ENCODE data around the gene SHANK2. TPM values are rescaled to one million over a fixed set of nuclear protein-coding genes. Genes with fewer than 3 reads are reported as not detected.

The SHANK2 gene
- total RNA-seq, 2 experiments from 2014 or later = not detected

DNA sequence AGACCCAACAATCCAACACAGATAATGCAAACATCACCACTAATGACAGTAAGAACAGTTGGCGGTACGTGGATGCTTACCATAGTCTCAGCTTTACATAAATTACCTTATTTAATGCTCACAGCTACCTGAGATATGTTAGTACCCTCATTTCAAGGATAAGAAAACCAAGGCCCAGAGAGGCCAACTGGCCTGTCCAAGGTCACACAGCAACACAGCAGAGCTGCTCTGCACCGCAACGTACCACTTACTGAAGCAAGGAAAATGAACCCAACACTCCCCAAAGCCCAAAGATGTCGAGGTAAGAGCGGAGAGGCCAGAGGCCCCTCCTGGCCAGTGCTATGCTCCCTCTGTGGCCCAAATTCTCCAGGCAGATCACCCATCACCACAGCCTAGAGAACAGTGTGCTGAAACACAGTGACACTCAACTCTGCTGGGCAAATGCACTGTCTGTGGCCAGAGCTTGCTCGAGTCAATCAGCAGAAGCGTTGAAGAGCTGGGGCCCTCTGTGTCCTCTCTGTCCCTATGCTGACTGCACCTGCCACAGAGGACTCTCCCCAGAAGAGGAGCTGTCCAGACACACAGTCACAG is 14.0 kb downstream of the SHANK2 start:
- ChIA-PET POLR2A (interaction anchor here (0.8 kb wide), 1 partner anchor 8 kb away, joined by 3 read pairs; no protein-coding TSS in a partner anchor), CTCF (ENCODE audit: unreplicated experiment) (no interaction called here)
- Histone ChIP-seq H3K79me2 (ENCODE audit: insufficient read depth, low read depth, low read length) (no peaks in the 10 kb centered on the region), H2AFZ (ENCODE audit: low read length) (no peak overlapping the region), H3K9me3 (ENCODE audit: low read length) (no peaks in the 10 kb centered on the region), H4K20me1 (ENCODE audit: insufficient read depth, low read length) (no peaks in the 10 kb centered on the region), H3K4me2 (ENCODE audit: low read length) (no peak overlapping the region), H3K36me3 (ENCODE audit: insufficient read depth, low read length) (no peaks in the 10 kb centered on the region), H3K9me2 (ENCODE audit: insufficient read depth, low read length) (no peaks in the 10 kb centered on the region), H3K27ac (ENCODE audit: low read depth, low read length, poor library complexity, severe bottlenecking) (no peak overlapping the region), H3K4me3 (ENCODE audit: low read depth, low read length, poor library complexity, severe bottlenecking) (no peak overlapping the region), H3K4me1 (ENCODE audit: insufficient read depth, low read length, poor library complexity, severe bottlenecking) (no peaks in the 10 kb centered on the region)
- no peak for TF ChIP-seq EZH2phosphoT487 (IDR thresholded peaks at IDR 0.05; ENCODE audit: borderline replicate concordance, low read depth, low read length)
- TF ChIP-seq, protein P1, sequence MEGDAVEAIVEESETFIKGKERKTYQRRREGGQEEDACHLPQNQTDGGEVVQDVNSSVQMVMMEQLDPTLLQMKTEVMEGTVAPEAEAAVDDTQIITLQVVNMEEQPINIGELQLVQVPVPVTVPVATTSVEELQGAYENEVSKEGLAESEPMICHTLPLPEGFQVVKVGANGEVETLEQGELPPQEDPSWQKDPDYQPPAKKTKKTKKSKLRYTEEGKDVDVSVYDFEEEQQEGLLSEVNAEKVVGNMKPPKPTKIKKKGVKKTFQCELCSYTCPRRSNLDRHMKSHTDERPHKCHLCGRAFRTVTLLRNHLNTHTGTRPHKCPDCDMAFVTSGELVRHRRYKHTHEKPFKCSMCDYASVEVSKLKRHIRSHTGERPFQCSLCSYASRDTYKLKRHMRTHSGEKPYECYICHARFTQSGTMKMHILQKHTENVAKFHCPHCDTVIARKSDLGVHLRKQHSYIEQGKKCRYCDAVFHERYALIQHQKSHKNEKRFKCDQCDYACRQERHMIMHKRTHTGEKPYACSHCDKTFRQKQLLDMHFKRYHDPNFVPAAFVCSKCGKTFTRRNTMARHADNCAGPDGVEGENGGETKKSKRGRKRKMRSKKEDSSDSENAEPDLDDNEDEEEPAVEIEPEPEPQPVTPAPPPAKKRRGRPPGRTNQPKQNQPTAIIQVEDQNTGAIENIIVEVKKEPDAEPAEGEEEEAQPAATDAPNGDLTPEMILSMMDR (conservative IDR thresholded peaks at IDR 0.05; ENCODE audit: low read length) = no peak
- intact Hi-C loops (cut with micrococcal nuclease; ENCODE audit: unreplicated experiment) = no loop called here
- no TSS peak for BruUV-seq (replicated peaks)
- DNase-seq (ENCODE audit: low spot score) = no peak

DNA sequence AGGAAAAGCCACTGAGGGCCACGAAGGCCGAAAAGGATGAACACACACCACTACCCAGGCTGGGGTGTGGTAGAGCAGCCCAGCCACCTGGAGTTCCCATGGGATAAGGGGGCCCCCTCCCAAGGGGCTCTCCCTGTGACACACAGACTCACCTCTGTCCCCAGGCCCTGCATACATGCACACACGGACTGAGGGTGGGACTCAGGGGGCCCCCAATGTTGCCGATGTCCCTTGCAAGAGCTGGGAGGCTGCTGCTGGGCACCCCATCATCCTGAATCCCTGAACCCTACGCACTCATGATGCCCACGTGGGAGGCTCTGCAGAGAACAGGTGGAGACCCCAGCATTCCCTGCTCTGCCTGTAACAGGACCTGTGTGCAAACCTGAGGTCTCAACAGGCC is 14.5 kb downstream of the SHANK2 start:
- no peak overlapping the region for H3K4me3 ChIP-seq (ENCODE audit: low read depth, low read length, poor library complexity, severe bottlenecking)
- no peak for TF ChIP-seq EZH2phosphoT487 (IDR thresholded peaks at IDR 0.05; ENCODE audit: borderline replicate concordance, low read depth, low read length)
- TF ChIP-seq, protein P1 (conservative IDR thresholded peaks at IDR 0.05; ENCODE audit: low read length) = no peak
- no peaks in the 10 kb centered on the region for H3K79me2 ChIP-seq (ENCODE audit: insufficient read depth, low read depth, low read length)
- ChIA-PET POLR2A (no interaction called here), CTCF (ENCODE audit: unreplicated experiment) (no interaction called here)
- H3K4me2 ChIP-seq (ENCODE audit: low read length) = no peak overlapping the region
- no peak overlapping the region for H3K27ac ChIP-seq (ENCODE audit: low read depth, low read length, poor library complexity, severe bottlenecking)
- H2AFZ ChIP-seq (ENCODE audit: low read length) = no peak overlapping the region
- H3K36me3 ChIP-seq (ENCODE audit: insufficient read depth, low read length) = no peaks in the 10 kb centered on the region
- H3K9me3 ChIP-seq (ENCODE audit: low read length) = no peaks in the 10 kb centered on the region
- no peaks in the 10 kb centered on the region for H4K20me1 ChIP-seq (ENCODE audit: insufficient read depth, low read length)
- no peak for DNase-seq (ENCODE audit: low spot score)
- no peaks in the 10 kb centered on the region for H3K9me2 ChIP-seq (ENCODE audit: insufficient read depth, low read length)
- BruUV-seq (replicated peaks) = no TSS peak
- no peaks in the 10 kb centered on the region for H3K4me1 ChIP-seq (ENCODE audit: insufficient read depth, low read length, poor library complexity, severe bottlenecking)
- intact Hi-C loops (cut with micrococcal nuclease; ENCODE audit: unreplicated experiment) = no loop called here

- Histone ChIP-seq H3K4me1 (ENCODE audit: insufficient read depth, low read length, poor library complexity, severe bottlenecking) (no peaks in the 10 kb centered on the region), H3K36me3 (ENCODE audit: insufficient read depth, low read length) (no peaks in the 10 kb centered on the region), H3K79me2 (ENCODE audit: insufficient read depth, low read depth, low read length) (no peaks in the 10 kb centered on the region), H3K4me3 (ENCODE audit: low read depth, low read length, poor library complexity, severe bottlenecking) (no peak overlapping the region), H3K9me3 (ENCODE audit: low read length) (no peaks in the 10 kb centered on the region), H2AFZ (ENCODE audit: low read length) (no peak overlapping the region), H3K27ac (ENCODE audit: low read depth, low read length, poor library complexity, severe bottlenecking) (no peak overlapping the region), H3K9me2 (ENCODE audit: insufficient read depth, low read length) (no peaks in the 10 kb centered on the region), H3K4me2 (ENCODE audit: low read length) (no peak overlapping the region), H4K20me1 (ENCODE audit: insufficient read depth, low read length) (no peaks in the 10 kb centered on the region)
- DNase-seq (ENCODE audit: low spot score) = no peak
- no TSS peak for BruUV-seq (replicated peaks)
- intact Hi-C loops (cut with micrococcal nuclease; ENCODE audit: unreplicated experiment) = no loop called here
- CTCF ChIA-PET (ENCODE audit: unreplicated experiment) = no interaction called here
- TF ChIP-seq, protein P1 (conservative IDR thresholded peaks at IDR 0.05; ENCODE audit: low read length) = no peak
- no peak for TF ChIP-seq EZH2phosphoT487 (IDR thresholded peaks at IDR 0.05; ENCODE audit: borderline replicate concordance, low read depth, low read length)
- POLR2A ChIA-PET = interaction anchor here (1.0 kb wide), 1 partner anchor 10 kb away, joined by 3 read pairs; no protein-coding TSS in a partner anchor
These were observed 15.4 kb downstream of the SHANK2 start for GRCh38 chr11:71236836-71237475.

Measured in OCI-LY7 (cell line).